DND-41 (cell line): ENCODE data around the gene RUBCNL.

Source experiments
- ATAC-seq: fragments of 200-7000 bp; cut with Tn5 transposase; 3 replicates; pipeline ENCODE4 v1.9.1; 2021; ENCODE audit warnings: low read depth; ENCODE audit not compliant: insufficient read depth
- DNase-seq: peaks from one replicate; pipeline ENCODE4 v3.0.0-alpha.2; 2020
- H2AFZ ChIP-seq: 2 replicates; pipeline ENCODE4 v1.6.0; 2012; ENCODE audit warnings: low read depth, low read length
- H3K27ac ChIP-seq: 2 replicates; pipeline ENCODE4 v1.5.1; 2012; ENCODE audit warnings: low read length, inconsistent platforms
- H3K27me3 ChIP-seq: fragments of 200-600 bp; sonication (generic); 2 replicates; pipeline ENCODE4 v1.6.0; 2012; ENCODE audit warnings: low read length, mild to moderate bottlenecking, inconsistent platforms; ENCODE audit not compliant: insufficient read depth, poor library complexity
- H3K36me3 ChIP-seq: 2 replicates; pipeline ENCODE4 v1.5.1; 2012; ENCODE audit warnings: low read length, inconsistent platforms; ENCODE audit not compliant: insufficient read depth
- H3K4me1 ChIP-seq: 2 replicates; pipeline ENCODE4 v1.5.1; 2012; ENCODE audit warnings: mild to moderate bottlenecking, low read length; ENCODE audit not compliant: insufficient read depth
- H3K4me2 ChIP-seq: 2 replicates; pipeline ENCODE4 v1.6.0; 2012; ENCODE audit warnings: mild to moderate bottlenecking, moderate library complexity, low read length, inconsistent platforms; ENCODE audit not compliant: insufficient read depth
- H3K4me3 ChIP-seq, 2 experiments: fragments of 200-600 bp in 1 of 2; shearing (Covaris generic) in 1 of 2; 2 replicates each; pipeline ENCODE4 v1.5.1; 2012 to 2016; ENCODE audit warnings: inconsistent platforms in 2 of 2, low read length in 2 of 2, mild to moderate bottlenecking in 2 of 2, low read depth in 1 of 2, moderate library complexity in 1 of 2
- H3K79me2 ChIP-seq: 2 replicates; pipeline ENCODE4 v1.6.0; 2012; ENCODE audit warnings: low read length, inconsistent platforms; ENCODE audit not compliant: insufficient read depth
- H3K9ac ChIP-seq: 2 replicates; pipeline ENCODE4 v1.6.0; 2012; ENCODE audit warnings: low read depth, mild to moderate bottlenecking, inconsistent platforms, low read length, moderate library complexity
- H3K9me3 ChIP-seq: 2 replicates; pipeline ENCODE4 v1.5.1; 2012; ENCODE audit warnings: low read length, moderate library complexity, mild to moderate bottlenecking, inconsistent platforms; ENCODE audit not compliant: insufficient read depth, severe bottlenecking
- H4K20me1 ChIP-seq: 2 replicates; pipeline ENCODE4 v1.6.0; 2012; ENCODE audit warnings: low read length; ENCODE audit not compliant: insufficient read depth
- CTCF ChIP-seq: IDR thresholded peaks from 2 replicates; pipeline ENCODE4 v1.5.1; 2012; ENCODE audit warnings: borderline replicate concordance, low read length, moderate library complexity, mild to moderate bottlenecking; ENCODE audit not compliant: poor library complexity, severe bottlenecking; ENCODE audit errors: extremely low read depth
- EZH2 ChIP-seq: IDR thresholded peaks from 3 replicates; pipeline ENCODE4 v1.6.1; 2012; ENCODE audit warnings: borderline replicate concordance, low read depth, mild to moderate bottlenecking, moderate library complexity, low read length, inconsistent platforms; ENCODE audit not compliant: severe bottlenecking

Gene RUBCNL

GRCh38 chr13:46345866-46346265, 41.2 kb downstream of the RUBCNL start:
- no peak for TF ChIP-seq EZH2
- TF ChIP-seq CTCF, result no peak
- Histone ChIP-seq H2AFZ (no peak overlapping the region), H3K4me2 (no peak overlapping the region), H3K4me3 (no peak overlapping the region), H3K36me3 (peaks cover 22% of the 10 kb centered on the region), H3K27ac (no peak overlapping the region), H4K20me1 (no peaks in the 10 kb centered on the region), H3K9me3 (no peaks in the 10 kb centered on the region), H3K4me1 (no peaks in the 10 kb centered on the region), H3K79me2 (no peaks in the 10 kb centered on the region), H3K27me3 (no peaks in the 10 kb centered on the region), H3K9ac (no peak overlapping the region)
- ATAC-seq (no peak), DNase-seq (no peak)

DNA sequence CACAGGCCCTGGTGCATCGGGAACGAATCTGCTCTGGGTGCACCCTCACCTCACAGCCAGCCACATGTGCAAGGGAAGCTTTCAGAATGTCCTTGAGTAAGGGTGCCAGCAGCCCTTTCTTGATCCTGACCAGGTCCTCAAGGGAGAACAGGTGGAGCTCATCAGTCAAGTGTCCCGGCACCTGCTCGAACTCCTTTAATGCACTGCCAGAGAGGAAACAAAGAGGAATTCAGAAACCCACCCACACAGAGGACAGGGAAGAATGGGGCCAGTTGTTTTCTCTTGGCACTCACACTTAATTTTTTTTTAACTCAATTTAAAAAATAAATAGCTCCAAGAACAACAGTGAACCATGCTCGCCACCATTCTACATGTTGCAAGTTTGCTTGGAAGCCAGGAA, 41.7 kb downstream of the RUBCNL start:
- Histone ChIP-seq H3K4me3 (no peak overlapping the region), H3K9ac (no peak overlapping the region), H3K27ac (no peak overlapping the region), H3K36me3 (peaks cover 20% of the 10 kb centered on the region), H3K4me2 (no peak overlapping the region), H3K79me2 (no peaks in the 10 kb centered on the region), H3K9me3 (no peaks in the 10 kb centered on the region), H4K20me1 (no peaks in the 10 kb centered on the region), H2AFZ (no peak overlapping the region), H3K27me3 (no peaks in the 10 kb centered on the region), H3K4me1 (no peaks in the 10 kb centered on the region)
- TF ChIP-seq EZH2 (no peak), CTCF (no peak)
- DNase-seq (no peak), ATAC-seq (no peak)

DNA sequence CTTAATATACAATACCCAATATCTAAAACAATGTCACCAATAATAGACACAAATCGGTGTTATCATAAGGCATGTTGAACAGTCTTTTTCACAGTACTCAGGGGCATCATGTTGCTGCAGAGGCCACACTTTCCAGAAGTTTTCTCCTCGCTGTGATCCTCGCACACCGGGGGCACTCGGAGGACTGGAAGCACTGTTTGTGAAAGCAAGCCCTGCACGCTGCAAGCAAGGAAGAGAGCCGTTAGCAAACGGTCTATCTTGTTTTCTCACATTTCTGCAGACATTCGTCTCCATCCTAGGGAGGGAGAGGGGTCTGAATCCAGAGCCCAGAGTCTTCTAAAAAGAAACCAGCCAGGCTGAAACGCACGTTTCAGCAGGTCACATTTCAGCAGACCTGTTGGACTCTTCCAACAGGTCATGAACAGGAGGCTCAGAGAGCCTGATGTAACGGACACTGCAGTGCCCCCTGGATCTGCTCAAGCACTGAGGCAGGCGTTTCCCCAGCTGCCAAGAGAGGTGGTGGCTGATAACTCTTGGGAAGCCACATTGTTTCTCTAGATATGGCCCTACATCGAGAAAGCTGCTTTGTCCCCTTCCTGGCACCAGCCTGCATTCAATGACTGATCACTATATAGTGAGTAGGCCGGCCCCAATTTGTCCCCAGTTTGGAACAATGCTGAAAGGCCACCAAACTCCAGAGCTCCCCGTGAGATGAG, 43.6 kb downstream of the RUBCNL start:
- Histone ChIP-seq H3K4me2 (no peak overlapping the region), H3K79me2 (no peaks in the 10 kb centered on the region), H3K4me3 (no peak overlapping the region), H3K27ac (no peak overlapping the region), H3K9me3 (no peaks in the 10 kb centered on the region), H3K36me3 (0 out of 2 replicates have a peak, but pooled peaks cover 6% of the 10 kb centered on the region), H2AFZ (no peak overlapping the region), H3K9ac (no peak overlapping the region), H4K20me1 (no peaks in the 10 kb centered on the region), H3K27me3 (no peaks in the 10 kb centered on the region), H3K4me1 (no peaks in the 10 kb centered on the region)
- no peak for ATAC-seq
- no peak for DNase-seq
- TF ChIP-seq EZH2 (no peak), CTCF (no peak)
